Panc1 (cell line): ENCODE results near the gene ABHD8.

Experiments
- POLR2AphosphoS5 ChIP-seq: IDR thresholded peaks from 2 replicates; pipeline ENCODE4 v1.6.1; 2012; ENCODE audit warnings: mild to moderate bottlenecking, low read depth, low read length, moderate library complexity
- TCF7L2 ChIP-seq: IDR thresholded peaks from 2 replicates; pipeline ENCODE4 v1.6.1; 2011; ENCODE audit warnings: mild to moderate bottlenecking, low read depth, low read length, inconsistent platforms
- TF ChIP-seq, protein P1 (sequence below): fragments of 450-650 bp; IDR thresholded peaks from 2 replicates; pipeline ENCODE4 v1.5.1; 2017; ENCODE audit warnings: mild to moderate bottlenecking
- TF ChIP-seq, protein P2 (sequence below), 2 experiments: IDR thresholded peaks; 2 replicates each; pipeline ENCODE4 v1.6.1; 2011 to 2012; ENCODE audit warnings: low read depth in 2 of 2, control low read depth in 1 of 2, low read length in 1 of 2, mild to moderate bottlenecking in 1 of 2, moderate library complexity in 1 of 2; ENCODE audit not compliant: insufficient read depth in 1 of 2

DNA sequence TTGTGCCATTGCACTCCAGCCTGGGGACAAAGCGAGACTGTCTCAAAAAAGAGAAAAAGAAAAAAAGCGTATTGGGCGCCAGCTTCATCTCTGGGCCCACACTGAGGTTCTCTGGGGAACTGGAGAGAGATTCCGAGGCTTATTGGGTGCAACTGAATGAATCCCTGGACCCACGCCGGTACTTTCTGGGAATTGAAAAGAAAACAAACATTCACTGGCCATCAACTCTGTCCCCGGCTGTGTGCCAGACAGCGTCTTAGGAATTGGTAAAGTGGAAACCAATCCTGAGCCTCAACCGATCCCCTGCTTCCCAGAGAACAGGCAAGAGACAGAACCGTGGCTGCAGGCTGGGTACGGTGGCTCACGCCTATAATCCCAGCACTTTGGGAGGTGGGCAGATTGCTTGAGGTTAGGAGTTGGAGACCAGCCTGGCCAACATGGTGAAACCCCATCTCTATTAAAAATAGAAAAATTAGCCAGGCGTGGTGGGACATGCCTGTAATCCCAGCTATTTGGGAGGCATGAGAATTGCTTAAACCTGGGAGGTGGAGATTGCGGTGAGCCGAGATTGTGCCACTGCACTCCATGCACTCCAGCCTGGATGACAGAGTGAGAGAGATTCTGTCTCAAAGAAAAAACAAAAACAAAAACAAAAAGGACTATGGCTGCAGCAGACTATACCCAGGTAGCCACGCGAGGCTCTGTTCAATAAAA is 22.8 kb upstream of the ABHD8 start:
- TF ChIP-seq, protein P1, sequence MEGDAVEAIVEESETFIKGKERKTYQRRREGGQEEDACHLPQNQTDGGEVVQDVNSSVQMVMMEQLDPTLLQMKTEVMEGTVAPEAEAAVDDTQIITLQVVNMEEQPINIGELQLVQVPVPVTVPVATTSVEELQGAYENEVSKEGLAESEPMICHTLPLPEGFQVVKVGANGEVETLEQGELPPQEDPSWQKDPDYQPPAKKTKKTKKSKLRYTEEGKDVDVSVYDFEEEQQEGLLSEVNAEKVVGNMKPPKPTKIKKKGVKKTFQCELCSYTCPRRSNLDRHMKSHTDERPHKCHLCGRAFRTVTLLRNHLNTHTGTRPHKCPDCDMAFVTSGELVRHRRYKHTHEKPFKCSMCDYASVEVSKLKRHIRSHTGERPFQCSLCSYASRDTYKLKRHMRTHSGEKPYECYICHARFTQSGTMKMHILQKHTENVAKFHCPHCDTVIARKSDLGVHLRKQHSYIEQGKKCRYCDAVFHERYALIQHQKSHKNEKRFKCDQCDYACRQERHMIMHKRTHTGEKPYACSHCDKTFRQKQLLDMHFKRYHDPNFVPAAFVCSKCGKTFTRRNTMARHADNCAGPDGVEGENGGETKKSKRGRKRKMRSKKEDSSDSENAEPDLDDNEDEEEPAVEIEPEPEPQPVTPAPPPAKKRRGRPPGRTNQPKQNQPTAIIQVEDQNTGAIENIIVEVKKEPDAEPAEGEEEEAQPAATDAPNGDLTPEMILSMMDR: no peak
- no peak for TF ChIP-seq POLR2AphosphoS5
- TF ChIP-seq TCF7L2: no peak
- TF ChIP-seq, protein P2, sequence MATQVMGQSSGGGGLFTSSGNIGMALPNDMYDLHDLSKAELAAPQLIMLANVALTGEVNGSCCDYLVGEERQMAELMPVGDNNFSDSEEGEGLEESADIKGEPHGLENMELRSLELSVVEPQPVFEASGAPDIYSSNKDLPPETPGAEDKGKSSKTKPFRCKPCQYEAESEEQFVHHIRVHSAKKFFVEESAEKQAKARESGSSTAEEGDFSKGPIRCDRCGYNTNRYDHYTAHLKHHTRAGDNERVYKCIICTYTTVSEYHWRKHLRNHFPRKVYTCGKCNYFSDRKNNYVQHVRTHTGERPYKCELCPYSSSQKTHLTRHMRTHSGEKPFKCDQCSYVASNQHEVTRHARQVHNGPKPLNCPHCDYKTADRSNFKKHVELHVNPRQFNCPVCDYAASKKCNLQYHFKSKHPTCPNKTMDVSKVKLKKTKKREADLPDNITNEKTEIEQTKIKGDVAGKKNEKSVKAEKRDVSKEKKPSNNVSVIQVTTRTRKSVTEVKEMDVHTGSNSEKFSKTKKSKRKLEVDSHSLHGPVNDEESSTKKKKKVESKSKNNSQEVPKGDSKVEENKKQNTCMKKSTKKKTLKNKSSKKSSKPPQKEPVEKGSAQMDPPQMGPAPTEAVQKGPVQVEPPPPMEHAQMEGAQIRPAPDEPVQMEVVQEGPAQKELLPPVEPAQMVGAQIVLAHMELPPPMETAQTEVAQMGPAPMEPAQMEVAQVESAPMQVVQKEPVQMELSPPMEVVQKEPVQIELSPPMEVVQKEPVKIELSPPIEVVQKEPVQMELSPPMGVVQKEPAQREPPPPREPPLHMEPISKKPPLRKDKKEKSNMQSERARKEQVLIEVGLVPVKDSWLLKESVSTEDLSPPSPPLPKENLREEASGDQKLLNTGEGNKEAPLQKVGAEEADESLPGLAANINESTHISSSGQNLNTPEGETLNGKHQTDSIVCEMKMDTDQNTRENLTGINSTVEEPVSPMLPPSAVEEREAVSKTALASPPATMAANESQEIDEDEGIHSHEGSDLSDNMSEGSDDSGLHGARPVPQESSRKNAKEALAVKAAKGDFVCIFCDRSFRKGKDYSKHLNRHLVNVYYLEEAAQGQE (IDR thresholded peaks at IDR 0.05; ENCODE audit: insufficient read depth in 1 of 2, low read depth in 2 of 2, low read length in 1 of 2): no peak
